Measurements from ENCODE around the gene YJU2.
"Not testable (repeated sequence)": the region's sequence is repeated elsewhere in the genome, so short reads cannot be mapped to it uniquely, and the experiment has no call there.

Gene YJU2

GRCh38 chr19:4228765-4229178 is 18.1 kb upstream of the YJU2 start:
- H3K9ac ChIP-seq (ENCODE audit: low read depth in 1 of 2, low read length in 2 of 2): no peak overlapping the region
- H3K27ac ChIP-seq (ENCODE audit: low read depth in 2 of 2, low read length in 2 of 2): no peak overlapping the region
- no peak overlapping the region for H3K4me3 ChIP-seq (ENCODE audit: low read length in 2 of 2)
- H3K27me3 ChIP-seq (ENCODE audit: control insufficient read depth in 2 of 2, insufficient read depth in 2 of 2, low read length in 2 of 2): peaks cover 5 to 25% of the 10 kb centered on the region in 2 donors
- H3K4me1 ChIP-seq (ENCODE audit: control insufficient read depth in 2 of 2, insufficient read depth in 2 of 2, low read length in 2 of 2): no peaks in the 10 kb centered on the region
- H3K9me3 ChIP-seq (ENCODE audit: control insufficient read depth in 2 of 2, low read length in 2 of 2): no peaks in the 10 kb centered on the region
- H3K36me3 ChIP-seq (ENCODE audit: control insufficient read depth in 2 of 2, insufficient read depth in 2 of 2, low read length in 2 of 2): no peaks in the 10 kb centered on the region

- peaks cover 5 to 21% of the 10 kb centered on the region in 2 donors for H3K27me3 ChIP-seq (ENCODE audit: control insufficient read depth in 2 of 2, insufficient read depth in 2 of 2, low read length in 2 of 2)
- H3K9ac ChIP-seq (ENCODE audit: low read depth in 1 of 2, low read length in 2 of 2): no peak within 1 kb of the TSS
- H3K27ac ChIP-seq (ENCODE audit: low read depth in 2 of 2, low read length in 2 of 2): no peak within 1 kb of the TSS
- H3K4me1 ChIP-seq (ENCODE audit: control insufficient read depth in 2 of 2, insufficient read depth in 2 of 2, low read length in 2 of 2): no peaks in the 10 kb centered on the region
- H3K36me3 ChIP-seq (ENCODE audit: control insufficient read depth in 2 of 2, insufficient read depth in 2 of 2, low read length in 2 of 2): no peaks in the 10 kb centered on the region
- H3K4me3 ChIP-seq (ENCODE audit: low read length in 2 of 2): peak within 1 kb of the TSS in 1 of 2 donors; percentile 45
- H3K9me3 ChIP-seq (ENCODE audit: control insufficient read depth in 2 of 2, low read length in 2 of 2): no peaks in the 10 kb centered on the region
These were observed 17.5 kb upstream of the YJU2 start, which contains the start of gene EBI3 for GRCh38 chr19:4229179-4229931. EBI3 (plus strand) TSS chr19:4229523; CDS start chr19:4229551, 28 bp downstream.

GRCh38 chr19:4230237-4230636 is 16.6 kb upstream of the YJU2 start:
- not testable (repeated sequence) for H3K9ac ChIP-seq (ENCODE audit: low read depth in 1 of 2, low read length in 2 of 2); H3K36me3 ChIP-seq (ENCODE audit: control insufficient read depth in 2 of 2, insufficient read depth in 2 of 2, low read length in 2 of 2); H3K27ac ChIP-seq (ENCODE audit: low read depth in 2 of 2, low read length in 2 of 2); H3K4me3 ChIP-seq (ENCODE audit: low read length in 2 of 2); H3K4me1 ChIP-seq (ENCODE audit: control insufficient read depth in 2 of 2, insufficient read depth in 2 of 2, low read length in 2 of 2); H3K9me3 ChIP-seq (ENCODE audit: control insufficient read depth in 2 of 2, low read length in 2 of 2)
- H3K27me3 ChIP-seq (ENCODE audit: control insufficient read depth in 2 of 2, insufficient read depth in 2 of 2, low read length in 2 of 2): peaks cover 5 to 18% of the 10 kb centered on the region in 2 donors

- not testable (repeated sequence) for H3K4me3 ChIP-seq (ENCODE audit: low read length in 2 of 2); H3K4me1 ChIP-seq (ENCODE audit: control insufficient read depth in 2 of 2, insufficient read depth in 2 of 2, low read length in 2 of 2); H3K9me3 ChIP-seq (ENCODE audit: control insufficient read depth in 2 of 2, low read length in 2 of 2); H3K27ac ChIP-seq (ENCODE audit: low read depth in 2 of 2, low read length in 2 of 2); H3K9ac ChIP-seq (ENCODE audit: low read depth in 1 of 2, low read length in 2 of 2); H3K36me3 ChIP-seq (ENCODE audit: control insufficient read depth in 2 of 2, insufficient read depth in 2 of 2, low read length in 2 of 2)
- H3K27me3 ChIP-seq (ENCODE audit: control insufficient read depth in 2 of 2, insufficient read depth in 2 of 2, low read length in 2 of 2): peaks cover 5 to 18% of the 10 kb centered on the region in 2 donors
These were observed 15.4 kb upstream of the YJU2 start for GRCh38 chr19:4231521-4231920.

- not testable (repeated sequence) for H3K27ac ChIP-seq (ENCODE audit: low read depth in 2 of 2, low read length in 2 of 2); H3K4me3 ChIP-seq (ENCODE audit: low read length in 2 of 2); H3K36me3 ChIP-seq (ENCODE audit: control insufficient read depth in 2 of 2, insufficient read depth in 2 of 2, low read length in 2 of 2); H3K9me3 ChIP-seq (ENCODE audit: control insufficient read depth in 2 of 2, low read length in 2 of 2); H3K4me1 ChIP-seq (ENCODE audit: control insufficient read depth in 2 of 2, insufficient read depth in 2 of 2, low read length in 2 of 2); H3K9ac ChIP-seq (ENCODE audit: low read depth in 1 of 2, low read length in 2 of 2)
- H3K27me3 ChIP-seq (ENCODE audit: control insufficient read depth in 2 of 2, insufficient read depth in 2 of 2, low read length in 2 of 2): peaks cover 5 to 18% of the 10 kb centered on the region in 2 donors
These were observed 14.7 kb upstream of the YJU2 start for GRCh38 chr19:4232139-4232538.

GRCh38 chr19:4232614-4233281 is 14.1 kb upstream of the YJU2 start:
- Histone ChIP-seq H3K27ac (ENCODE audit: low read depth in 2 of 2, low read length in 2 of 2) (no peak overlapping the region), H3K27me3 (ENCODE audit: control insufficient read depth in 2 of 2, insufficient read depth in 2 of 2, low read length in 2 of 2) (peaks cover 5 to 16% of the 10 kb centered on the region in 2 donors), H3K9me3 (ENCODE audit: control insufficient read depth in 2 of 2, low read length in 2 of 2) (no peaks in the 10 kb centered on the region), H3K4me1 (ENCODE audit: control insufficient read depth in 2 of 2, insufficient read depth in 2 of 2, low read length in 2 of 2) (no peaks in the 10 kb centered on the region), H3K4me3 (ENCODE audit: low read length in 2 of 2) (no peak overlapping the region), H3K36me3 (ENCODE audit: control insufficient read depth in 2 of 2, insufficient read depth in 2 of 2, low read length in 2 of 2) (no peaks in the 10 kb centered on the region), H3K9ac (ENCODE audit: low read depth in 1 of 2, low read length in 2 of 2) (no peak overlapping the region)

- Histone ChIP-seq H3K9me3 (ENCODE audit: control insufficient read depth in 2 of 2, low read length in 2 of 2) (no peaks in the 10 kb centered on the region), H3K36me3 (ENCODE audit: control insufficient read depth in 2 of 2, insufficient read depth in 2 of 2, low read length in 2 of 2) (no peaks in the 10 kb centered on the region), H3K4me1 (ENCODE audit: control insufficient read depth in 2 of 2, insufficient read depth in 2 of 2, low read length in 2 of 2) (no peaks in the 10 kb centered on the region), H3K9ac (ENCODE audit: low read depth in 1 of 2, low read length in 2 of 2) (no peak overlapping the region), H3K4me3 (ENCODE audit: low read length in 2 of 2) (no peak overlapping the region), H3K27ac (ENCODE audit: low read depth in 2 of 2, low read length in 2 of 2) (no peak overlapping the region), H3K27me3 (ENCODE audit: control insufficient read depth in 2 of 2, insufficient read depth in 2 of 2, low read length in 2 of 2) (peaks cover 5 to 13% of the 10 kb centered on the region in 2 donors)
These were observed 13.5 kb upstream of the YJU2 start for GRCh38 chr19:4233282-4233853.

GRCh38 chr19:4234142-4234861 is 12.6 kb upstream of the YJU2 start:
- Histone ChIP-seq H3K4me1 (ENCODE audit: control insufficient read depth in 2 of 2, insufficient read depth in 2 of 2, low read length in 2 of 2) (no peaks in the 10 kb centered on the region), H3K9ac (ENCODE audit: low read depth in 1 of 2, low read length in 2 of 2) (no peak overlapping the region), H3K27me3 (ENCODE audit: control insufficient read depth in 2 of 2, insufficient read depth in 2 of 2, low read length in 2 of 2) (peaks cover 4 to 6% of the 10 kb centered on the region in 2 donors), H3K36me3 (ENCODE audit: control insufficient read depth in 2 of 2, insufficient read depth in 2 of 2, low read length in 2 of 2) (no peaks in the 10 kb centered on the region), H3K27ac (ENCODE audit: low read depth in 2 of 2, low read length in 2 of 2) (no peak overlapping the region), H3K4me3 (ENCODE audit: low read length in 2 of 2) (no peak overlapping the region), H3K9me3 (ENCODE audit: control insufficient read depth in 2 of 2, low read length in 2 of 2) (no peaks in the 10 kb centered on the region)

GRCh38 chr19:4234862-4235201 is 12.0 kb upstream of the YJU2 start:
- H3K4me3 ChIP-seq (ENCODE audit: low read length in 2 of 2): no peak overlapping the region
- no peaks in the 10 kb centered on the region for H3K4me1 ChIP-seq (ENCODE audit: control insufficient read depth in 2 of 2, insufficient read depth in 2 of 2, low read length in 2 of 2)
- H3K36me3 ChIP-seq (ENCODE audit: control insufficient read depth in 2 of 2, insufficient read depth in 2 of 2, low read length in 2 of 2): no peaks in the 10 kb centered on the region
- H3K9me3 ChIP-seq (ENCODE audit: control insufficient read depth in 2 of 2, low read length in 2 of 2): no peaks in the 10 kb centered on the region
- peaks cover 0 to 2% of the 10 kb centered on the region in 2 donors for H3K27me3 ChIP-seq (ENCODE audit: control insufficient read depth in 2 of 2, insufficient read depth in 2 of 2, low read length in 2 of 2)
- H3K27ac ChIP-seq (ENCODE audit: low read depth in 2 of 2, low read length in 2 of 2): no peak overlapping the region
- H3K9ac ChIP-seq (ENCODE audit: low read depth in 1 of 2, low read length in 2 of 2): no peak overlapping the region

- H3K9me3 ChIP-seq (ENCODE audit: control insufficient read depth in 2 of 2, low read length in 2 of 2); H3K9ac ChIP-seq (ENCODE audit: low read depth in 1 of 2, low read length in 2 of 2); H3K27me3 ChIP-seq (ENCODE audit: control insufficient read depth in 2 of 2, insufficient read depth in 2 of 2, low read length in 2 of 2): not testable (repeated sequence)
These were observed 9.4 kb upstream of the YJU2 start for GRCh38 chr19:4237510-4237909.

More at GRCh38 chr19:4237510-4237909, 9.4 kb upstream of the YJU2 start:
- not testable (repeated sequence) for H3K4me3 ChIP-seq (ENCODE audit: low read length in 2 of 2); H3K4me1 ChIP-seq (ENCODE audit: control insufficient read depth in 2 of 2, insufficient read depth in 2 of 2, low read length in 2 of 2); H3K36me3 ChIP-seq (ENCODE audit: control insufficient read depth in 2 of 2, insufficient read depth in 2 of 2, low read length in 2 of 2); H3K27ac ChIP-seq (ENCODE audit: low read depth in 2 of 2, low read length in 2 of 2)
